WTC11 (cell line): Measurements from ENCODE around the gene ARL4D. TPM values are rescaled to one million over a fixed set of nuclear protein-coding genes. Genes with fewer than 3 reads are reported as not detected.

Experiments used
- JUN ChIP-seq: sonication (generic); formaldehyde crosslinking; IDR thresholded peaks from 2 replicates; pipeline ENCODE4 v1.8.0; 2023; ENCODE audit warnings: mild to moderate bottlenecking, missing genetic modification reagents
- RORB ChIP-seq: fragments of 250-450 bp; sonication (Bioruptor Pico); IDR thresholded peaks from 2 replicates; pipeline ENCODE4 v1.9.0; 2021; ENCODE audit warnings: mild to moderate bottlenecking
- TEAD4 ChIP-seq: sonication (generic); formaldehyde crosslinking; IDR thresholded peaks from 2 replicates; pipeline ENCODE4 v1.8.0; 2022; ENCODE audit warnings: mild to moderate bottlenecking, missing genetic modification reagents
- ZNF138 ChIP-seq: sonication (generic); formaldehyde crosslinking; conservative IDR thresholded peaks from 2 replicates; pipeline ENCODE4 v1.8.1; 2022; ENCODE audit warnings: mild to moderate bottlenecking, moderate library complexity, missing genetic modification reagents
- ZNF219 ChIP-seq: sonication (generic); formaldehyde crosslinking; IDR thresholded peaks from 2 replicates; pipeline ENCODE4 v1.8.0; 2023; ENCODE audit warnings: missing genetic modification reagents, mild to moderate bottlenecking, borderline replicate concordance
- ZNF263 ChIP-seq: sonication (generic); formaldehyde crosslinking; IDR thresholded peaks from 2 replicates; pipeline ENCODE4 v1.8.1; 2022; ENCODE audit warnings: low read depth, mild to moderate bottlenecking, moderate library complexity, missing genetic modification reagents
- ZNF317 ChIP-seq: sonication (generic); formaldehyde crosslinking; IDR thresholded peaks from 2 replicates; pipeline ENCODE4 v1.8.1; 2023; ENCODE audit warnings: low read depth, mild to moderate bottlenecking, moderate library complexity, missing genetic modification reagents, borderline replicate concordance
- ZNF671 ChIP-seq: fragments of 250-450 bp; sonication (Bioruptor Pico); IDR thresholded peaks from 2 replicates; pipeline ENCODE4 v1.8.0; 2021; ENCODE audit warnings: mild to moderate bottlenecking
- total RNA-seq: library from RNA; stranded (reverse); gene quantifications from 3 replicates; pipeline ENCODE4 v1.2.3, GENCODE V29; 2021
- TF ChIP-seq, protein P1 (sequence below): sonication (generic); formaldehyde crosslinking; IDR thresholded peaks from 2 replicates; pipeline ENCODE4 v1.8.0; 2022; ENCODE audit warnings: mild to moderate bottlenecking, missing genetic modification reagents
- TF ChIP-seq, protein P2 (sequence below): fragments of 250-450 bp; sonication (Bioruptor Pico); IDR thresholded peaks from 2 replicates; pipeline ENCODE4 v1.8.0; 2021; ENCODE audit warnings: mild to moderate bottlenecking
- TF ChIP-seq, protein P3 (sequence below): sonication (generic); formaldehyde crosslinking; IDR thresholded peaks from 2 replicates; pipeline ENCODE4 v1.8.1; 2023; ENCODE audit warnings: mild to moderate bottlenecking, missing genetic modification reagents, borderline replicate concordance
- TF ChIP-seq, protein P4 (sequence below): sonication (generic); formaldehyde crosslinking; IDR thresholded peaks from 2 replicates; pipeline ENCODE4 v1.8.1; 2022; ENCODE audit warnings: low read depth, missing genetic modification reagents, borderline replicate concordance
- TF ChIP-seq, protein P5 (sequence below): fragments of 250-450 bp; sonication (Bioruptor Pico); IDR thresholded peaks from 2 replicates; pipeline ENCODE4 v1.9.0; 2021; ENCODE audit warnings: mild to moderate bottlenecking
- TF ChIP-seq, protein P6 (sequence below): sonication (generic); formaldehyde crosslinking; conservative IDR thresholded peaks from 2 replicates; pipeline ENCODE4 v1.8.1; 2023; ENCODE audit warnings: mild to moderate bottlenecking, low read depth, missing genetic modification reagents, moderate library complexity
- TF ChIP-seq, protein P7 (sequence below): fragments of 200-600 bp; IDR thresholded peaks from 2 replicates; pipeline ENCODE4 v1.8.0; 2022; ENCODE audit warnings: antibody characterized with exemption
- TF ChIP-seq, protein P8 (sequence below): fragments of 250-450 bp; sonication (Bioruptor Pico); conservative IDR thresholded peaks from 2 replicates; pipeline ENCODE4 v1.9.0; 2021; ENCODE audit warnings: mild to moderate bottlenecking
- TF ChIP-seq, protein P9 (sequence below): sonication (generic); formaldehyde crosslinking; IDR thresholded peaks from 2 replicates; pipeline ENCODE4 v1.8.0; 2023; ENCODE audit warnings: mild to moderate bottlenecking, missing genetic modification reagents
- TF ChIP-seq, protein P10 (sequence below): sonication (generic); formaldehyde crosslinking; IDR thresholded peaks from 2 replicates; pipeline ENCODE4 v1.8.1; 2022; ENCODE audit warnings: mild to moderate bottlenecking, moderate library complexity, missing genetic modification reagents

The ARL4D gene
- total RNA-seq, 1 experiment from 2014 or later = 11.9 TPM

DNA sequence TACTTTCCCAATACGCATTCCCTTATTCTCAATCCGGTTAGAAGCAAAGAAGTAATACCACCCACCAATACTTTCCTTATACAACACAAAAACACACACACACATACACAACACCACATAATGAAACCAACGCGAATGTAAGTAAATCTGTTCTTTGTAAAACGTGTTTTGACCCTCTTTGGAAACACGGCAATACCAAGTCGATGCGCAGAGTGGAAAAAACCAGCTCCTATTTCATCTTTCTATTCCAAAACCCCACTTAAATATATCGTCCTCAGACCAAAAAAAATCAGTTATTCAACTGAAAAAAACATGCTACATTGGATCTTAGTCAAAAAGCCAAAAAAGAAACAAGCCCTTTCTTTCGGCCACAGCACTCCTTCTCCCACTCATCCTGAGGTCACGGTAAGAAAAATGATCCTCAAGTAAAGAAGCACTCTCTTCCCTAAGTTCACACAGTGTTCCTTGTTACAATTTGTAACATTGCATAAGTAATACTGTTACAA is 31.0 kb upstream of the ARL4D start (continued):
- no peak for TF ChIP-seq TEAD4 (CRISPR knock-in tag)
- TF ChIP-seq, protein P1, sequence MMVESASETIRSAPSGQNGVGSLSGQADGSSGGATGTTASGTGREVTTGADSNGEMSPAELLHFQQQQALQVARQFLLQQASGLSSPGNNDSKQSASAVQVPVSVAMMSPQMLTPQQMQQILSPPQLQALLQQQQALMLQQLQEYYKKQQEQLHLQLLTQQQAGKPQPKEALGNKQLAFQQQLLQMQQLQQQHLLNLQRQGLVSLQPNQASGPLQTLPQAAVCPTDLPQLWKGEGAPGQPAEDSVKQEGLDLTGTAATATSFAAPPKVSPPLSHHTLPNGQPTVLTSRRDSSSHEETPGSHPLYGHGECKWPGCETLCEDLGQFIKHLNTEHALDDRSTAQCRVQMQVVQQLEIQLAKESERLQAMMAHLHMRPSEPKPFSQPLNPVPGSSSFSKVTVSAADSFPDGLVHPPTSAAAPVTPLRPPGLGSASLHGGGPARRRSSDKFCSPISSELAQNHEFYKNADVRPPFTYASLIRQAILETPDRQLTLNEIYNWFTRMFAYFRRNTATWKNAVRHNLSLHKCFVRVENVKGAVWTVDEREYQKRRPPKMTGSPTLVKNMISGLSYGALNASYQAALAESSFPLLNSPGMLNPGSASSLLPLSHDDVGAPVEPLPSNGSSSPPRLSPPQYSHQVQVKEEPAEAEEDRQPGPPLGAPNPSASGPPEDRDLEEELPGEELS (CRISPR knock-in tag) = no peak
- TF ChIP-seq, protein P2, sequence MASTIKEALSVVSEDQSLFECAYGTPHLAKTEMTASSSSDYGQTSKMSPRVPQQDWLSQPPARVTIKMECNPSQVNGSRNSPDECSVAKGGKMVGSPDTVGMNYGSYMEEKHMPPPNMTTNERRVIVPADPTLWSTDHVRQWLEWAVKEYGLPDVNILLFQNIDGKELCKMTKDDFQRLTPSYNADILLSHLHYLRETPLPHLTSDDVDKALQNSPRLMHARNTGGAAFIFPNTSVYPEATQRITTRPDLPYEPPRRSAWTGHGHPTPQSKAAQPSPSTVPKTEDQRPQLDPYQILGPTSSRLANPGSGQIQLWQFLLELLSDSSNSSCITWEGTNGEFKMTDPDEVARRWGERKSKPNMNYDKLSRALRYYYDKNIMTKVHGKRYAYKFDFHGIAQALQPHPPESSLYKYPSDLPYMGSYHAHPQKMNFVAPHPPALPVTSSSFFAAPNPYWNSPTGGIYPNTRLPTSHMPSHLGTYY (CRISPR knock-in tag) = peak; percentile 97
- no peak for TF ChIP-seq ZNF138 (CRISPR knock-in tag)
- TF ChIP-seq, protein P3, sequence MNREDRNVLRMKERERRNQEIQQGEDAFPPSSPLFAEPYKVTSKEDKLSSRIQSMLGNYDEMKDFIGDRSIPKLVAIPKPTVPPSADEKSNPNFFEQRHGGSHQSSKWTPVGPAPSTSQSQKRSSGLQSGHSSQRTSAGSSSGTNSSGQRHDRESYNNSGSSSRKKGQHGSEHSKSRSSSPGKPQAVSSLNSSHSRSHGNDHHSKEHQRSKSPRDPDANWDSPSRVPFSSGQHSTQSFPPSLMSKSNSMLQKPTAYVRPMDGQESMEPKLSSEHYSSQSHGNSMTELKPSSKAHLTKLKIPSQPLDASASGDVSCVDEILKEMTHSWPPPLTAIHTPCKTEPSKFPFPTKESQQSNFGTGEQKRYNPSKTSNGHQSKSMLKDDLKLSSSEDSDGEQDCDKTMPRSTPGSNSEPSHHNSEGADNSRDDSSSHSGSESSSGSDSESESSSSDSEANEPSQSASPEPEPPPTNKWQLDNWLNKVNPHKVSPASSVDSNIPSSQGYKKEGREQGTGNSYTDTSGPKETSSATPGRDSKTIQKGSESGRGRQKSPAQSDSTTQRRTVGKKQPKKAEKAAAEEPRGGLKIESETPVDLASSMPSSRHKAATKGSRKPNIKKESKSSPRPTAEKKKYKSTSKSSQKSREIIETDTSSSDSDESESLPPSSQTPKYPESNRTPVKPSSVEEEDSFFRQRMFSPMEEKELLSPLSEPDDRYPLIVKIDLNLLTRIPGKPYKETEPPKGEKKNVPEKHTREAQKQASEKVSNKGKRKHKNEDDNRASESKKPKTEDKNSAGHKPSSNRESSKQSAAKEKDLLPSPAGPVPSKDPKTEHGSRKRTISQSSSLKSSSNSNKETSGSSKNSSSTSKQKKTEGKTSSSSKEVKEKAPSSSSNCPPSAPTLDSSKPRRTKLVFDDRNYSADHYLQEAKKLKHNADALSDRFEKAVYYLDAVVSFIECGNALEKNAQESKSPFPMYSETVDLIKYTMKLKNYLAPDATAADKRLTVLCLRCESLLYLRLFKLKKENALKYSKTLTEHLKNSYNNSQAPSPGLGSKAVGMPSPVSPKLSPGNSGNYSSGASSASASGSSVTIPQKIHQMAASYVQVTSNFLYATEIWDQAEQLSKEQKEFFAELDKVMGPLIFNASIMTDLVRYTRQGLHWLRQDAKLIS (CRISPR knock-in tag) = no peak
- TF ChIP-seq ZNF263 (CRISPR knock-in tag) = no peak
- TF ChIP-seq, protein P4, sequence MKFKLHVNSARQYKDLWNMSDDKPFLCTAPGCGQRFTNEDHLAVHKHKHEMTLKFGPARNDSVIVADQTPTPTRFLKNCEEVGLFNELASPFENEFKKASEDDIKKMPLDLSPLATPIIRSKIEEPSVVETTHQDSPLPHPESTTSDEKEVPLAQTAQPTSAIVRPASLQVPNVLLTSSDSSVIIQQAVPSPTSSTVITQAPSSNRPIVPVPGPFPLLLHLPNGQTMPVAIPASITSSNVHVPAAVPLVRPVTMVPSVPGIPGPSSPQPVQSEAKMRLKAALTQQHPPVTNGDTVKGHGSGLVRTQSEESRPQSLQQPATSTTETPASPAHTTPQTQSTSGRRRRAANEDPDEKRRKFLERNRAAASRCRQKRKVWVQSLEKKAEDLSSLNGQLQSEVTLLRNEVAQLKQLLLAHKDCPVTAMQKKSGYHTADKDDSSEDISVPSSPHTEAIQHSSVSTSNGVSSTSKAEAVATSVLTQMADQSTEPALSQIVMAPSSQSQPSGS = no peak
- TF ChIP-seq, protein P5, sequence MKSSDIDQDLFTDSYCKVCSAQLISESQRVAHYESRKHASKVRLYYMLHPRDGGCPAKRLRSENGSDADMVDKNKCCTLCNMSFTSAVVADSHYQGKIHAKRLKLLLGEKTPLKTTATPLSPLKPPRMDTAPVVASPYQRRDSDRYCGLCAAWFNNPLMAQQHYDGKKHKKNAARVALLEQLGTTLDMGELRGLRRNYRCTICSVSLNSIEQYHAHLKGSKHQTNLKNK (CRISPR knock-in tag) = no peak
- TF ChIP-seq, protein P6, sequence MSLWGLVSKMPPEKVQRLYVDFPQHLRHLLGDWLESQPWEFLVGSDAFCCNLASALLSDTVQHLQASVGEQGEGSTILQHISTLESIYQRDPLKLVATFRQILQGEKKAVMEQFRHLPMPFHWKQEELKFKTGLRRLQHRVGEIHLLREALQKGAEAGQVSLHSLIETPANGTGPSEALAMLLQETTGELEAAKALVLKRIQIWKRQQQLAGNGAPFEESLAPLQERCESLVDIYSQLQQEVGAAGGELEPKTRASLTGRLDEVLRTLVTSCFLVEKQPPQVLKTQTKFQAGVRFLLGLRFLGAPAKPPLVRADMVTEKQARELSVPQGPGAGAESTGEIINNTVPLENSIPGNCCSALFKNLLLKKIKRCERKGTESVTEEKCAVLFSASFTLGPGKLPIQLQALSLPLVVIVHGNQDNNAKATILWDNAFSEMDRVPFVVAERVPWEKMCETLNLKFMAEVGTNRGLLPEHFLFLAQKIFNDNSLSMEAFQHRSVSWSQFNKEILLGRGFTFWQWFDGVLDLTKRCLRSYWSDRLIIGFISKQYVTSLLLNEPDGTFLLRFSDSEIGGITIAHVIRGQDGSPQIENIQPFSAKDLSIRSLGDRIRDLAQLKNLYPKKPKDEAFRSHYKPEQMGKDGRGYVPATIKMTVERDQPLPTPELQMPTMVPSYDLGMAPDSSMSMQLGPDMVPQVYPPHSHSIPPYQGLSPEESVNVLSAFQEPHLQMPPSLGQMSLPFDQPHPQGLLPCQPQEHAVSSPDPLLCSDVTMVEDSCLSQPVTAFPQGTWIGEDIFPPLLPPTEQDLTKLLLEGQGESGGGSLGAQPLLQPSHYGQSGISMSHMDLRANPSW (CRISPR knock-in tag) = no peak
- TF ChIP-seq ZNF671 (CRISPR knock-in tag) = peak; percentile 97
- TF ChIP-seq, protein P7, sequence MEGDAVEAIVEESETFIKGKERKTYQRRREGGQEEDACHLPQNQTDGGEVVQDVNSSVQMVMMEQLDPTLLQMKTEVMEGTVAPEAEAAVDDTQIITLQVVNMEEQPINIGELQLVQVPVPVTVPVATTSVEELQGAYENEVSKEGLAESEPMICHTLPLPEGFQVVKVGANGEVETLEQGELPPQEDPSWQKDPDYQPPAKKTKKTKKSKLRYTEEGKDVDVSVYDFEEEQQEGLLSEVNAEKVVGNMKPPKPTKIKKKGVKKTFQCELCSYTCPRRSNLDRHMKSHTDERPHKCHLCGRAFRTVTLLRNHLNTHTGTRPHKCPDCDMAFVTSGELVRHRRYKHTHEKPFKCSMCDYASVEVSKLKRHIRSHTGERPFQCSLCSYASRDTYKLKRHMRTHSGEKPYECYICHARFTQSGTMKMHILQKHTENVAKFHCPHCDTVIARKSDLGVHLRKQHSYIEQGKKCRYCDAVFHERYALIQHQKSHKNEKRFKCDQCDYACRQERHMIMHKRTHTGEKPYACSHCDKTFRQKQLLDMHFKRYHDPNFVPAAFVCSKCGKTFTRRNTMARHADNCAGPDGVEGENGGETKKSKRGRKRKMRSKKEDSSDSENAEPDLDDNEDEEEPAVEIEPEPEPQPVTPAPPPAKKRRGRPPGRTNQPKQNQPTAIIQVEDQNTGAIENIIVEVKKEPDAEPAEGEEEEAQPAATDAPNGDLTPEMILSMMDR = no peak
- TF ChIP-seq ZNF219 (CRISPR knock-in tag) = no peak
- peak; percentile 99 for TF ChIP-seq RORB
- TF ChIP-seq, protein P8, sequence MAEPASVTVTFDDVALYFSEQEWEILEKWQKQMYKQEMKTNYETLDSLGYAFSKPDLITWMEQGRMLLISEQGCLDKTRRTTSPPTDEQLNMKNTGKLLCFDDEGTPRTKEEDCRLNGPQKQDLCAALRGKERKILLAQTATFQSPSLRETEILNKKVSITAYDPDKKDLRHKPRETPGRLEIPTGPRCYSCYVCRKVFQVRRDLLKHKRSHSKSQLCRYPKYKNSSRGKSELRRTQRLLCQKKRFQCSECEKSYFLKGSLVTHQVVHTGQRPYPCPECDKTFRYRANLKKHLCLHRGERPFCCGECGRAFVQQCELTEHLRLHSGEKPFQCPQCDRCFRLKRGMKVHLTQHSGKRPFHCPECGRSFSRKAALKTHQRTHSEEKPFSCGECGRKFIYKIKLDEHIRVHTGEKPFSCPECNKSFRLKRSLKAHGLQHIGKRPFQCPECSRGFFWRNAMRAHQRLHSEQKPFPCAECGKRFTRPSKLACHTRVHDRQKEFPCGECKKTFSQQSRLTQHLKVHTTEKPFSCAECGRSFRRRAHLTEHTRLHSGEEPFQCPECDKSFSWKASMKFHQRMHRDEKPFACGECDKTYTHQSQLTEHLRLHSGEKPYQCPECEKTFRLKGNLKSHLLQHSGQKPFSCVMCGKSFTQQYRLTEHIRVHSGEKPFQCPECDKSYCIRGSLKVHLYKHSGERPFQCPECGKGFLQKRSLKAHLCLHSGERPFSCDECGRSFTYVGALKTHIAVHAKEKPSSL (CRISPR knock-in tag) = peak; percentile 97
- TF ChIP-seq, protein P9, sequence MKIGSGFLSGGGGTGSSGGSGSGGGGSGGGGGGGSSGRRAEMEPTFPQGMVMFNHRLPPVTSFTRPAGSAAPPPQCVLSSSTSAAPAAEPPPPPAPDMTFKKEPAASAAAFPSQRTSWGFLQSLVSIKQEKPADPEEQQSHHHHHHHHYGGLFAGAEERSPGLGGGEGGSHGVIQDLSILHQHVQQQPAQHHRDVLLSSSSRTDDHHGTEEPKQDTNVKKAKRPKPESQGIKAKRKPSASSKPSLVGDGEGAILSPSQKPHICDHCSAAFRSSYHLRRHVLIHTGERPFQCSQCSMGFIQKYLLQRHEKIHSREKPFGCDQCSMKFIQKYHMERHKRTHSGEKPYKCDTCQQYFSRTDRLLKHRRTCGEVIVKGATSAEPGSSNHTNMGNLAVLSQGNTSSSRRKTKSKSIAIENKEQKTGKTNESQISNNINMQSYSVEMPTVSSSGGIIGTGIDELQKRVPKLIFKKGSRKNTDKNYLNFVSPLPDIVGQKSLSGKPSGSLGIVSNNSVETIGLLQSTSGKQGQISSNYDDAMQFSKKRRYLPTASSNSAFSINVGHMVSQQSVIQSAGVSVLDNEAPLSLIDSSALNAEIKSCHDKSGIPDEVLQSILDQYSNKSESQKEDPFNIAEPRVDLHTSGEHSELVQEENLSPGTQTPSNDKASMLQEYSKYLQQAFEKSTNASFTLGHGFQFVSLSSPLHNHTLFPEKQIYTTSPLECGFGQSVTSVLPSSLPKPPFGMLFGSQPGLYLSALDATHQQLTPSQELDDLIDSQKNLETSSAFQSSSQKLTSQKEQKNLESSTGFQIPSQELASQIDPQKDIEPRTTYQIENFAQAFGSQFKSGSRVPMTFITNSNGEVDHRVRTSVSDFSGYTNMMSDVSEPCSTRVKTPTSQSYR (CRISPR knock-in tag) = no peak
- TF ChIP-seq, protein P10, sequence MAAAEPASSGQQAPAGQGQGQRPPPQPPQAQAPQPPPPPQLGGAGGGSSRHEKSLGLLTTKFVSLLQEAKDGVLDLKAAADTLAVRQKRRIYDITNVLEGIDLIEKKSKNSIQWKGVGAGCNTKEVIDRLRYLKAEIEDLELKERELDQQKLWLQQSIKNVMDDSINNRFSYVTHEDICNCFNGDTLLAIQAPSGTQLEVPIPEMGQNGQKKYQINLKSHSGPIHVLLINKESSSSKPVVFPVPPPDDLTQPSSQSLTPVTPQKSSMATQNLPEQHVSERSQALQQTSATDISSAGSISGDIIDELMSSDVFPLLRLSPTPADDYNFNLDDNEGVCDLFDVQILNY (CRISPR knock-in tag) = no peak
- TF ChIP-seq JUN (CRISPR knock-in tag) = no peak; the same call in 1 of the 2 replicates
- no peak for TF ChIP-seq ZNF317 (CRISPR knock-in tag)
